ENCODE results near the gene HOXB3.

HOXB3 gene

DNA sequence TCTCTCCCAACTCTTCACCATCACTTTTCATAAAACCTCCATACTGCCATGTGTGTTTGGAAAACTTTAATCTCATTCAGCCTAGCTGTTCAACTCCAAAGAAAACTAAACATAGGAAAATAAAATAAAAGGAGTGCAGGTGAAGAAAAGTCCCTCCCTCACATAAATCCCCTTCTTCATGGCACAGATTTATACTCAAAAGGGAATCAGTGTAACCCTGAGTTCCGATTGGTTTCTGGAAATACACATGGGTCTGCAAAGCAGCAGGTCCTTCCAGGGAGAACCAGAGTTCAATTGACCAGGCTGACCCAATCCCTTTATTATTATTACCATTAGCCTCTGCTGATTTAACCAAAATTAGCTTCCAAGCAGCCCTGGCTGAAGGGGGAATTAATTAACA, 36.2 kb downstream of the HOXB3 start:
- no peak for DNase-seq

DNA sequence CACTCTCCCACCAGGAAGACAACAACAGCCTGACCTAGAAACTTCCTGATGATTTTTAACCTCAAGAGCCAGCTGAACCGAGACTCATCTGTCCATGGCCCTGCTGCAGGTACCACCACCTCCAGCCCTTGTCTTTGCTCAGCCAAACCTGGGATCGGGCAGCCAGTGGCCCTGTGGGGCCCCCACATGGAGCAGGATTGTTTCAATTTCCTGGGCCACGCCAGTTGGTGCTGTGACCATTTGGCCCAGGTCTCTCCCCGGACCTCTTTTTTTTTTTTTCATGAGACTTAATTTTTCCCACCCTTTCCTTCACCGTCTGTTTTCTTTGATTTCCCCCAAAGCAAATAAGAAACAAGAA, 36.9 kb downstream of the HOXB3 start:
- no peak for DNase-seq

DNA sequence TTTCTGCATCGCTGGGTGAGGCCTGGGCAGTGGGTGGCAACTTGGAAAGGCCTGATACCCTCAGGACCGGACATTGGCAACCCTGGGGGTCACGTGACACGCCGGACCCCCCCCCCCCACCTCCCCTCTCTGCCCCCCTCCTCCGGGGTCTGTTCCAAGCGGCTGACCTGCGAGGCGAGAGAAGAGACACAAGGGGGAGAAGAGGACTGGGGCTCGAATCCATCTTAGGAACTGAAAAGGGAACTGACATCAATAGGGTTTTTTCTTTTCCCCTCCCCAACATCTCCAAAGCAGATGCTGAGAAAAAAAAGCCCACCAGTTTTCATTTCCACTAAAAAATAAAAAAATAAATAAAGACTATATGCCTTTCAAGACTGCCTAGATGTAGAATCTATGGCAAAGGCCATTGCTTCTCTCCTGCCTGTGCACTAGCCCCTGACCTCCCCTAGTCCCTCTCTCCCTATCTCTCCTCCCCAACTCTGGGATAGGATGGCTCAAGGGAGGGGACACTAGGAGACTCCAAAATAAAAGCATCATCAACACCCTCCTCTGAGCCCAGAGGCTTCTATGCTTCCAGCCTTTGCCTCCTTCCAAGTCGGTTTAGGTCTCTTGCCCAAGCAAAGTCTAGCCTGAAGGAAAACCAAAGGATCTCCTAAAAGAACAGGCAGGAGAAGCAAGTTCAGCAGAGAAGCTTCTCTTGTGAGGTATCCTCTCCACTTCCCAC, 37.4 kb downstream of the HOXB3 start:
- peak; percentile 81 for DNase-seq

DNA sequence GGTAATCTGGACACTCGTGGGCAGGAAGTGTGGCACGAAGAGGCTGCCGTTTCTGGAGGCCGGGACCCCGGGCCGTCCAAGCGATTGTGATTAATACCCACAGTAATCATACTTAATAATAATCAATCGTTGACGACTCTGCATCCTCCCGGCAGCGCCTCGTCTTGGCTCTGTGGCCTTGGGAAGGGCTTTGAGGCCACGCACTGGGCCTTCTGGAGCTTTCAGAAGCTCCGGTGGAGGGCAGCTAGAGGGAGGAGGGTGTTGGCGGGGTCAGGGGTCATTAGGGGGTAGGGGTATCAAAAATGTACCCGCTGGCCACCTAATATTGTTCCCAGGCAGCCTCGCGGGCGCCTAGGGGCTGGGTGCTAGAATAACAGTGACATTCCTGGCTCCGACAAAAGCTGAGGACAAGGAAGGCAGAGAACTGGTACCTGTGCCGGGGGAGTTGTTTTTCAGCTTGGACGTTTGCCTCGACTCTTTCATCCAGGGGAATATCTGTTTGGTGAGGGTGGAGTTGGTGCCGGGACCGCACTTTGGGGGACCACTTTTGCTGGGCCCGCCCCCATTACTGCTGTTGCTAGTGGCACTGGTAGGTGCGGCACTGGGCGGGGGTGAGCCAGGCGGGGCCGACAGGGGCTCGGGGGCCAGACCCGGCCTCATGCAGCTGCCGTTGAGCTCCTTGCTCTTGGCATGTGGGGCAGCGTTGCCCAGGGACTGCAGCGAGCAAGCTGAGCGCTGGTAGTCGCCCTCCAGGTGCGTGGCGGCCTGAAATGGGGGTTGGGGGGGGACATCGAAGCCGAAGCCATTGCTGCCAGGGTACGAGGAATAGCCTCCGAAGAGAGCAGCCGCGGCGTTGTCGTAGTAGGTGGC, 38.2 kb downstream of the HOXB3 start:
- no peak for DNase-seq

DNA sequence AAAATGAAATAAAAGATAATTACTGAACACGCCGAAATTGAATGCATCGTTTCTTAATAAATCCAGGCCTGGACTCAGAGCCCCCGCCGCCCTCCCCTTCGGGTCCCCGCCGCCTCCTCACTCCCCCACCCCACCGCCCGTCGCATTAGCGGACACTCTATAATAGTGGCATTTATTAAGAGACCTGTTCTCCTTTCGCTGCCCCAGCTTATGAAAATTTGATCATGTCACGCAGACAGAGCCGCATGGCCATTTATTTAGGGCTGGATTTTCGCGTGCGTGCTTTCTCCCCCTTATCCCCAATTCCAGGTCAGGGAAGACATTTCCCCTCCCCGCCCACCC, 38.9 kb downstream of the HOXB3 start:
- DNase-seq: peak; percentile 63

DNA sequence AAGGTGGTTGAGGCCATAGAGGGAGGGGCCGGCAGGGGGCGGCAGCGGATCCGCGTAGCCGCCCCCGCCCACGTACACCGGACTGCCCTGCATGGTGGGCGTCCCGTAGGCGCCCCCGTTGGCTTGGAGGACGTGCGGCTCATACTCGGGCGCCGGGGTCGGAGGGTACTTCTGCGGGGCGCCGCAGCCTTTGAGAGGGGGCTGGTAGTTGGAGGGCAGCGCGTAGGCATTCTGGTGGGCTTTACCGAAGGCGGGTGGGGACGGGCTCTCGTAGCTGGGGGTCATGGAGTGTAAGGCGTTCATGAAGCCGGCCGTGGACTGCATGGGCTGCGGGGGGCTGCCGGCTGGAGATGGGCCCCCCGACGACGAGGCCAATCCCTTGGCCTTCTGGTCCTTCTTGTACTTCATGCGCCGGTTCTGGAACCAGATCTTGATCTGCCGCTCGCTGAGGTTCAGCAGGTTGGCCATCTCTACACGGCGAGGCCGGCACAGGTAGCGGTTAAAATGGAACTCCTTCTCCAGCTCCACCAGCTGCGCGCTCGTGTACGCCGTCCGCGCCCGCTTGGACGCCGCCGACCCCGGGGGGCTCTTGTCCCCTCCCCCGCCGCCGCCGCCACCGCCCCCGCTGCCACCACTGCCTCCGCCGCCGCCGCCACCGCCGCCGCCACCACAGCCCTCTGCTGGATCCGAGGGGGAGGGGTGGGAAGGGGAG, 39.4 kb downstream of the HOXB3 start:
- peak; percentile 74 for DNase-seq

DNA sequence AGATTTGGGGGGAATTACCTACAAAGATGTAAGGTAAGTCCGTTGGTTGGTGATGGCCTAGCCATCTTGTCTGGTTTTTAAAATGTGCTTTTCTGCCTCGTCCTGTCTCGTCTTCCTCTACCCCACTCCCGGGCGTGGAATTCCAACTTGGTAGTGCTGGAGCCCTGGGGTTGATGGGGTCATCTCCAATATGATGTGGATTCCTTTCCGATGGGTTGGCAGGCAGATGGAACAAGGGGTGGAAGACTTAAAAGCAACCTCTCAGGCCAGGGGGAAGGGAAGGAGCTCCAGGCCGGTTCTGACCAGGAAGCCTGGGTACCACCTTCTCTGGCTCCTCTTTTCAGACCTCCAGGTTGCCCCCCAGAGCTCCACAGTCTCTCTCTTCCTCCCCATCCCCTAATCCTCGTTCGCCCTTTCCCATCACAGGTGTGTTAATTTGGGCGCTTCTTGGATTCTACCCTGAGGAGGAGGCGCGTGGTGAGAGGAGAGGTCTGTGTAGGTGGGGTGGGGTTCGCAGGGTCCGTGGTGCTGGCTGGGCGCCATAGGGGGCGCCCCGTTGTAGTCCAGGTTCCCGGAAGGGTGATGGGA, 40.0 kb downstream of the HOXB3 start:
- no peak for DNase-seq

DNA sequence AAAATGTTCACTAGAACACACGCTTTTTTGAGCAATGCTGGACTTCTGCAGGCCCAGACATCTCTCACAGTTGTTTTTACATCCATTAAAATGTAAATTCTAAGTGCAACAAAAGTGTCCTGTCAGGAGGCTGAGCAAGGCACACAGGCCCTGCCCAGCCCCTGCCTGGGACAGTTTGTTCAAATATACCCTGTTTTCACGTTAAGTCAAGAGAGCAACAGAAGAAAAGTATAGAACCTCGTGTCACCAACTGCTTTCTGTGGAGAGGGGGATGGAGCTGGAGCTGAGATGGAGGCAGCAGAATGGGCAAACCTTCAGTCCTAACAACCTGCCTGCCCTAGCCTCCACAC, 40.8 kb downstream of the HOXB3 start:
- no peak for DNase-seq

DNA sequence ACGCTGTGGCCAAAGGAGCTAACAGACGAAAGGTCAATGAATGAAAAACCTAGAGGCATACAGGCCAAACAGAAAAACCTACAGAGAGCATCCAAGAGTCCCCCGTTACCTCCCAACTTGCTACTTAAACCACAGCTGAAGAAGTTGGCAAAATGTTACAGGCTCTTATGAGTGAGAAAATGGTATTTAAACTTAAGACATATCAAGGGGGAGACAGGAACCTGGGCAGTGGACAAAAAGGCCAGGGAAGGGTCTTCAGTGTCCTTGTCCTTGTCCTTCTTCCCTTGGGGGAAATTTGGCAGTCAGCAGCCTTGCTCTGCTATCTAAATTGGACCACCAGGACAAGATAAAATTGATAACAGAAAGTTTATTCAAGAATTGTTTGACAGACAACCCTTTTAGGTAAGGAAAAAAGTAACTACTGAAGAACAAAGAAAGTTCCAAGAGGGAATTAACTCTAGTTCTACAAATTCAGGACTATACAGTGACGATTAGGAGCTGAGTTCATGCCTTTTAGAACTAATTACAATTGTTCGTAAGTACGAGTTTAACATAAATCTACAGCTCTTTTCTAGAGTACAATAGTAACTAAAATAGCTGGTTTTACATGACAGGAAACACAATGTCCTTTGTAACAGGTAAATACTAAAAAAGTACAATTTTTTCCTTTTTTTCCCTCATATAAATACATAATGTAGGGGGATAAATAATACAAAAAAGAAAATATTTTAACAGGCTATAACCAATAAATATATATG, 41.3 kb downstream of the HOXB3 start:
- no peak for DNase-seq

DNA sequence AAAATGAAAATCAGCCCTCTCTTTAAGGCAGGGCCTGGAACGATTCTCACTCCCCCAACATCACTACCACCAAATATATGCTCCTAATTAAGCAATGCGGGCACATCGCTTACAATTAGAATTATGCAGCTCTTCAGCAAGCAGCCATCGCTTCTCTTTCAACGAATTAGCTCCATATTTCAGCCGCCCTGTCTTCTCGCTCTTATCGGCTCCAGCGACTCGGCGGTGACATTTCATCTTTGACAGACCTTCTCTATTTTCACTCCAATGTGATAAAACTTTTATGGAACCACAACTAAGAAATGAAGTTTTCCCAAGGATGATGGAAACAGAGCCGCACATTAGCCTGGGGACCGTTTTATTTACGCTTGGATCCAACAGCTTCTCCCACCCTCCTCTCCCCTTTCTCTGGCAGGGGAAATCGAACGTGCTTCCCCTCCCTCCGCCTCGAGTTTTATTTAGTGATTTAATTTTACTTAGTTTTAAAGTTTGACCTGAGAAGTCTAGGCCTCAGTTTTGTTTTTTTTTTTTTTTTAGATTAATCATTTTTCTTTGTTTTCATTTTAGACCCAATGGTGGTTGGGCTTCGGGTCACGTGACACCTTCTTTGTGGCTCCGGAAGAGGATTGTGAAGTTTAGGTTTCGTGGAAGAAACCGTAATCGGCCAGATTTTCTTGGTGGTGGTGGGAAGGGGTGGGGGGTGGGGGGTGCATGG, 42.1 kb downstream of the HOXB3 start:
- DNase-seq: peak; percentile 80

DNA sequence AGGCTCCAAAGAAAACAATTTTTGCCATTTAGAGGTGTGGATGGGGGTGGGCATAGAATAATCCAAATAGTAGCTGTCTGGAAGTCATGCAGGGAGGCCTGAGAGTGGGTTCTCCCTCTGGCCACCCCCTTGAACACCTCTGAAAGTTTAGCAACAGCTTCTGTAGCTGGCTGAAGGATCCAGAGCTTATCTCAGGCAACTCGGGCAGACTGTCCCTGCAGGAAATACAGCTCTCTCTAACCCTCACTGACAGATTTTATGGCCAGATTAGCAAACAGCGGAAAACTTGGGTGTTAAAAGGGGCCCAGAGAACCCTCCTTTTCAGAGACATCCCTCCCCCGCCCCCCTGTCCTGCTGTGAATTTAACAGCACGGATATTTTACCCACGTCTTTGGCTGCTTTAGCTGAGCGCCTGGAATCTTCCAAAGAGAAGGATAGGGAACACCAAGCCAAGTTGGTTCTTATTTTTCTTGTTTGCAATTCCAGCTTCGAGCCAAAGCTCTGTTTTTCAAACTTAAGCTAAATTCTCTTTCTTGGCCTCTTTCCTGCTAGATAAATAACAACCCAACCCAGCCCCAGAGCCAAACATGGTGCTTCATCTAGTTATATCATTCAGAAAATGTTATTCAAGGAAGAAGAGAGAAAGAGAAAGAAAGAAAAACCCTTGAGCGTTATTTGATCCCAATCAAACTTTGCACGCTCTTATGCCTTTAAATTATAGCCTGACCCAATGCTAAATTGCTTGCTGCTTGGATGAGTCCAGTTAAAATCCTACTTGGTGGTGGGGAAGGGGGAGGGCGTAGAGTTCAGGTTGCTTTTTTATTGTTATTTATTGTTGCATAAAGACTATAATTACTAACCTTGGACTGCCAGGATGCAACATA, 42.9 kb downstream of the HOXB3 start:
- no peak for DNase-seq

DNA sequence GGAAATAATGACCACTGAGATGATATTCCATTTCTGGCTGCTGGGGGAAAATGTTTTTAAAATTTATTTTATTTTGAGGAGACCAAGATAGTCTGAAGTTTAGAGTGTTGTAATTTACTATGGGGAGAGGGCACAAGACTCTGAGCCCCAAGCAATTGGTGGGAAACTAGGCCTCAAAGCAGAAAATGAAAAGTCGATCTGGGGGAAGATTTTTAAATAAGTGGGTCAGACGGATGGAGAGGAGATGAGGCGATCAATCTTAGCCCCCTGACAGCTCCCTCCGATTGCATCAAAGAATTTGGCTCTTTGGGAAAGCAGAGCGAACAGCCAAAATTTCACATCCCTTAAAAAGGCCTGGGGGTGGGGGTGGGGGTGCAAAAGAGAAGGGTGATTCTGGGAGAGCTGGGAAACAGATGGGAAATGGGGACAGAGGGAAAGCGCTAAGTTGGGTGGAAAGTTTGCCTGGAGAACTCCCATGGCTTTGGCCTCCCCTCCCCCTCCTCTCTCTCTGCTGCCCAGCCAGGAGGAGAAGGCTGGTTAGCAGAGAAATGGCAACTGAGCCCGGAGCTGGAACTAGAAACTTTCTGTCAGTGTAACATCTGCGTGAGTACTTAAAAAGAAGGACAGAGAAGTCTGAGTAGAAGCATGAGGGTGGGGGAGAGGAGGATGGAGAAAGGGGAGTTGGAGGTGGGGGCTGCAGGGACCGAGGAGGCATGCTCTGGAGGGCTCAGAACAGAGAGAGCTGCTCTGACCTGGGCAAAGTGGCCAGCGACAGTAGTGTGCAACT, 43.7 kb downstream of the HOXB3 start:
- peak; percentile 72 for DNase-seq

DNA sequence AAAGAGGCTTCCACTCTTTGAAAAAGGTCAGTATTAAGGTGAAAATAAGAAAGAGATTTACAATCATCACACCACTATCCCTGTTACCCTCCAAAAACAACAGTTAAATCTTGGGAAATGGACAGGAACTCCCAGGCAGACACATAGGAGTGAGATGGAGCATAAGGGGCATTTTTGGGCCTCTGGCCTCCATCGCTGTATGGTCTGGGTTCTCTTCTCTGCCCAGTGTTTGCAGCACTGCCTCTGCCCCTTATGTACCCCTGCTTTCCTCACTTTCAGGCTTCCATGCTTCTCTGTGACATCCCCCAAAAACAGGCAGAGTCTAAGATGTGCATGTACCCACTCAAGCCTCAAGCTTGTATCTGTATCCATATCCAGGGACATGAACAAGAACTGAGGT, 44.5 kb downstream of the HOXB3 start:
- DNase-seq: no peak

DNA sequence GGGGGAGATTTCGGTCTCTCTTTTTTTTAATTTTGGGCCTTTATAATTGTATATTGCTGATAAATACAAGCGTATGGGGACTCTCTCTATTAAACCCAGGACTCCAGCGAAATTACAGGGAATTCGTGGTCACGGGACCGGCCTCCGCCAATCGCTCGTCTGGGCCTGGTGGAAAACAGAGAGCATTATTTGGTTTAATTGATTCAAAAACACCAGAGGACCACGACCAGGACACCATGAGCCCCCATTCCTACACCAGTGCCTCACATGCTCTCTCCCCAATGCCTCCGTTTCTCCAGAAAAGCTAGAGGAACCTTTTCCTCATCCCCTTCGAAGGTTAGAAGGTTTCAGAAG, 45.0 kb downstream of the HOXB3 start, which contains the start of gene HOXB2:
Gene HOXB2, minus strand, starts transcription at position 88 of the 354 bp plus-strand sequence. CDS start 198 bp downstream, outside the sequence.
- DNase-seq: peak; percentile 86

DNA sequence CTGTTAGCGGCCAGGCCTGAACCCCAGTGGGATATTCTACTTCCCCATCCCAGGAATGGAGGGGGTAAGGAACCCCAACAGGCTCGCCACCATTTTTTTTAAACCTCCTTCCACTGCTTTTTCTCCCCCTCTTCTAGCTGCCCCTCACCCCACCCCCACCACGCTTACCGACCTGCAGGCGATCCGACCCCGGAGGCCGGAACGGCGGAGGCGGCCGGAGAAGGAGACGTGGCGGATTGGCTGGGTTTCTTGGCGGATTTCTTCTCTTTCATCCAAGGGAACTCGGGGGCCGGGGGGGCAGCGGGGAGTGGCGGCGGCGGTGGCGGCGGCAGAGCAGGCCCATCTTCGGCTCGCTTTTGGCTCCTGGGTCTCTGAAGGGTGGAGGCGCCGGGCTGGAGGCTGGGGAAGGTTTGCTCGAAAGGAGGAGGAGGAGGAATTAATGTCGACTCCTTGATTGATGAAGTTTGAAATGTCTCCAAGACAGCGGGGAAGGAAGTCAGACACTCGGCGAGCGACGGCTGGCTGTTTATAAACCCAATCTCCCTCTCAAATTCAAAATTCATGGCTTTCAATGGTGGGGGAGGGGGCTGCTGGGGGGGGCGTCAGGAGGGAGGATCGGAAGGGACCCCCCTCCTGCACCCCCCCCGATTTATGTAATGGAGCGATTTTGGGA, 45.6 kb downstream of the HOXB3 start:
- DNase-seq: peak; percentile 84

DNA sequence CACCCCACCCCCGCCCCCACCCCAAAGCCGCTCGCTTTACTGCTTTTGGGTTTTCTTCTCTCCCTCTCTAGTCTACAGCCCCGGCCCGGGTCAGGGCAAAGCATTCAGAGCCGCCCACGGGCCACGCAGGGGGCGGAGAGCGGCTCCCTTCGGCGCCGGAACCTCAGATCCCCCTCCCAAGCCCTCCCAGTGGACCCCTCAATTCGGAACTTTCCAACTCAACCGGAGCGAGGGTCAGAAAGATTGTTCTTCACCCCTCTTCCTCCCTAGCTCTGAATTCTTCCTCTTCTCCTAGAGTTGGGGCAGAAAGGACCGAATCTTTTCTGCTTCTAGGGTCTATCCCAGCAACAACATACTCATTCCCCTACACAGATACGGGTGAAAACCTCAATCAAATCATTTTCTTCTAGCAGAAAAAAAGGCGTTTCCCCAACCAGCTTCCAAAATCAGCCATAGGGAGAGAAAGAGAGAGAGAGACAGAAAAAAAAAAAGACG, 46.1 kb downstream of the HOXB3 start:
- DNase-seq: no peak

DNA sequence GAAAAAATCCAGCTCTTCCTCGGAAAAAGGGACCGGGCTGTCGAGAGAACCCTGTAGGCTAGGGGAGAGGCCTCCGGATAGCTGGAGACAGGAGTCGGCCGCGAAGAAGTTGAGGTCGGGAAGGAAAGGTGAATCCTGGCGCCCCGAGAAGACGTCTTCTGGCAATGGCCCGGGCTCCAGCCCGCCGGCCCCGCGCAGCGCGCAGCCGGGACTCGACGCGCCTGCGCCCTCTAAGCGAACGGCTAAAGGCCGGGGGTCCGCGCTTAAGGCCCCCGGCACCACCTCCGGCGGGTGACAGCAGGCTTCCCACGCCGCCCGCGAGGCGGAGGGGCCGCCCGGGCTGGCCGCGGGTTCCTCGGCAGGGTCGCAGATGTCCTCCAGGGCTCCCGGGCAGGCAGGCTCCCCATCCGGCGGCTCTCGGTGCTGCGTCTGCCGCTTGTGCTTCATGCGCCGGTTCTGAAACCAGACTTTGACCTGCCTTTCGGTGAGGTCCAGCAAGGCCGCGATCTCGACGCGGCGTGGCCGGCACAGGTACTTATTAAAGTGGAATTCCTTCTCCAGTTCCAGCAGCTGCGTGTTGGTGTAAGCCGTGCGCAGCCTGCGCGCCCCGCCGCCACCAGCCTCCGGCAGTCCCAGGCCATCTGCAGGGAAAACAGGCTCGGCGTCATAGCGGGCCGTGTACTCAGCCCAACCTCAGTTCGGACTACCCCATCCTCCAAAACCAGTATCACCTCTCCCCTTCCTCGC, 46.8 kb downstream of the HOXB3 start:
- peak; percentile 76 for DNase-seq

DNA sequence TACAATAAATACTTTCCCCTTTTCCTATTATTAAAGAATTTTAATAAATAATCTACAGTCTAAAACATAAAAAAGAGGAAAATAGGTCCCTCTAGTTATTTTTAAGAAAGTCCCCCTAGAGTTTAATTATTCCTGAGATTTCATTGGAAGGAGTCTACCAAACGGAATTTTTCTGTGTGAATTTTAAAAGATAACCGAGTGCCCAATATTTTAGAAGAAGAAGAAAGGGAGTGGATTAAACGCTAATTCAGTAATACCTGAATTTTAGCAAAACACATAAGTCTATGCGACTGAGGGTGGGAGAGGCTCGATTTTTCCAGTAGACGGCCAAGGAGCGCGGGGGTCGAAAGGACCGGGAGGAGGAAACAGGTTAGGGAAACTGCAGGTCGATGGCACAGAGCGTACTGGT, 47.3 kb downstream of the HOXB3 start:
- DNase-seq: no peak

All from NCI-H774 (cell line).